Measurements from ENCODE around the gene SLC22A31.
"Not testable (repeated sequence)": the region's sequence is repeated elsewhere in the genome, so short reads cannot be mapped to it uniquely, and the experiment has no call there.

SLC22A31 gene

GRCh38 chr16:89200124-89200849 is at the start of gene SLC22A31:
Gene SLC22A31 (minus strand): TSS chr16:89200537. CDS start chr16:89200501, 36 bp downstream.
- no peaks in the 10 kb centered on the region for H3K36me3 ChIP-seq (ENCODE audit: control insufficient read depth, low read depth, low read length)
- H3K27ac ChIP-seq (ENCODE audit: low read length), result no peak within 1 kb of the TSS
- H3K4me1 ChIP-seq (ENCODE audit: control insufficient read depth, low read depth, low read length), result no peaks in the 10 kb centered on the region
- H3K4me3 ChIP-seq (ENCODE audit: low read length), result peak within 1 kb of the TSS; percentile 44
- H3K27me3 ChIP-seq (ENCODE audit: control insufficient read depth, insufficient read depth, low read length), result peaks cover 52% of the 10 kb centered on the region
- no peak within 1 kb of the TSS for H3K9ac ChIP-seq (ENCODE audit: low read length)
- H3K9me3 ChIP-seq (ENCODE audit: control insufficient read depth, low read depth, low read length), result no peaks in the 10 kb centered on the region

- Histone ChIP-seq H3K27me3 (ENCODE audit: control insufficient read depth, insufficient read depth, low read length) (peaks cover 20% of the 10 kb centered on the region), H3K4me3 (ENCODE audit: low read length) (peak overlapping the region; percentile 51), H3K4me1 (ENCODE audit: control insufficient read depth, low read depth, low read length) (no peaks in the 10 kb centered on the region), H3K9ac (ENCODE audit: low read length) (no peak overlapping the region), H3K9me3 (ENCODE audit: control insufficient read depth, low read depth, low read length) (no peaks in the 10 kb centered on the region), H3K36me3 (ENCODE audit: control insufficient read depth, low read depth, low read length) (no peaks in the 10 kb centered on the region), H3K27ac (ENCODE audit: low read length) (no peak overlapping the region)
These were observed 48.1 kb upstream of the SLC22A31 start for GRCh38 chr16:89248196-89248982.

GRCh38 chr16:89247734-89248075 is 47.4 kb upstream of the SLC22A31 start:
- H3K27ac ChIP-seq (ENCODE audit: low read length); H3K4me1 ChIP-seq (ENCODE audit: control insufficient read depth, low read depth, low read length); H3K36me3 ChIP-seq (ENCODE audit: control insufficient read depth, low read depth, low read length); H3K9ac ChIP-seq (ENCODE audit: low read length); H3K9me3 ChIP-seq (ENCODE audit: control insufficient read depth, low read depth, low read length): not testable (repeated sequence)
- H3K4me3 ChIP-seq (ENCODE audit: low read length), result peak overlapping the region; percentile 51
- H3K27me3 ChIP-seq (ENCODE audit: control insufficient read depth, insufficient read depth, low read length), result peaks cover 20% of the 10 kb centered on the region

GRCh38 chr16:89246903-89247733 is 46.8 kb upstream of the SLC22A31 start:
- Histone ChIP-seq H3K27me3 (ENCODE audit: control insufficient read depth, insufficient read depth, low read length) (peaks cover 20% of the 10 kb centered on the region), H3K4me1 (ENCODE audit: control insufficient read depth, low read depth, low read length) (no peaks in the 10 kb centered on the region), H3K4me3 (ENCODE audit: low read length) (peak overlapping the region; percentile 53), H3K9me3 (ENCODE audit: control insufficient read depth, low read depth, low read length) (no peaks in the 10 kb centered on the region), H3K9ac (ENCODE audit: low read length) (peak overlapping the region; percentile 12), H3K27ac (ENCODE audit: low read length) (no peak overlapping the region), H3K36me3 (ENCODE audit: control insufficient read depth, low read depth, low read length) (no peaks in the 10 kb centered on the region)

GRCh38 chr16:89246383-89246902 is 46.1 kb upstream of the SLC22A31 start:
- Histone ChIP-seq H3K27me3 (ENCODE audit: control insufficient read depth, insufficient read depth, low read length) (peaks cover 20% of the 10 kb centered on the region), H3K36me3 (ENCODE audit: control insufficient read depth, low read depth, low read length) (no peaks in the 10 kb centered on the region), H3K27ac (ENCODE audit: low read length) (no peak overlapping the region), H3K4me1 (ENCODE audit: control insufficient read depth, low read depth, low read length) (no peaks in the 10 kb centered on the region), H3K4me3 (ENCODE audit: low read length) (peak overlapping the region; percentile 53), H3K9ac (ENCODE audit: low read length) (peak overlapping the region; percentile 12), H3K9me3 (ENCODE audit: control insufficient read depth, low read depth, low read length) (no peaks in the 10 kb centered on the region)

- H3K9me3 ChIP-seq (ENCODE audit: control insufficient read depth, low read depth, low read length), result no peaks in the 10 kb centered on the region
- H3K27me3 ChIP-seq (ENCODE audit: control insufficient read depth, insufficient read depth, low read length), result peaks cover 20% of the 10 kb centered on the region
- no peak overlapping the region for H3K9ac ChIP-seq (ENCODE audit: low read length)
- H3K4me3 ChIP-seq (ENCODE audit: low read length), result no peak overlapping the region
- no peaks in the 10 kb centered on the region for H3K36me3 ChIP-seq (ENCODE audit: control insufficient read depth, low read depth, low read length)
- no peaks in the 10 kb centered on the region for H3K4me1 ChIP-seq (ENCODE audit: control insufficient read depth, low read depth, low read length)
- no peak overlapping the region for H3K27ac ChIP-seq (ENCODE audit: low read length)
These were observed 44.4 kb upstream of the SLC22A31 start for GRCh38 chr16:89244754-89245153.

GRCh38 chr16:89244264-89244663 is 43.9 kb upstream of the SLC22A31 start:
- H3K9ac ChIP-seq (ENCODE audit: low read length); H3K4me1 ChIP-seq (ENCODE audit: control insufficient read depth, low read depth, low read length); H3K27ac ChIP-seq (ENCODE audit: low read length); H3K4me3 ChIP-seq (ENCODE audit: low read length); H3K36me3 ChIP-seq (ENCODE audit: control insufficient read depth, low read depth, low read length); H3K9me3 ChIP-seq (ENCODE audit: control insufficient read depth, low read depth, low read length): not testable (repeated sequence)
- peaks cover 20% of the 10 kb centered on the region for H3K27me3 ChIP-seq (ENCODE audit: control insufficient read depth, insufficient read depth, low read length)

- Histone ChIP-seq H3K9me3 (ENCODE audit: control insufficient read depth, low read depth, low read length) (no peaks in the 10 kb centered on the region), H3K27me3 (ENCODE audit: control insufficient read depth, insufficient read depth, low read length) (peaks cover 16% of the 10 kb centered on the region), H3K4me1 (ENCODE audit: control insufficient read depth, low read depth, low read length) (no peaks in the 10 kb centered on the region), H3K36me3 (ENCODE audit: control insufficient read depth, low read depth, low read length) (no peaks in the 10 kb centered on the region), H3K4me3 (ENCODE audit: low read length) (no peak overlapping the region), H3K9ac (ENCODE audit: low read length) (no peak overlapping the region), H3K27ac (ENCODE audit: low read length) (no peak overlapping the region)
These were observed 43.3 kb upstream of the SLC22A31 start for GRCh38 chr16:89243664-89244063.

GRCh38 chr16:89242795-89243200 is 42.5 kb upstream of the SLC22A31 start:
- Histone ChIP-seq H3K27me3 (ENCODE audit: control insufficient read depth, insufficient read depth, low read length) (peaks cover 7% of the 10 kb centered on the region), H3K9me3 (ENCODE audit: control insufficient read depth, low read depth, low read length) (no peaks in the 10 kb centered on the region), H3K9ac (ENCODE audit: low read length) (no peak overlapping the region), H3K4me3 (ENCODE audit: low read length) (no peak overlapping the region), H3K27ac (ENCODE audit: low read length) (no peak overlapping the region), H3K4me1 (ENCODE audit: control insufficient read depth, low read depth, low read length) (no peaks in the 10 kb centered on the region), H3K36me3 (ENCODE audit: control insufficient read depth, low read depth, low read length) (no peaks in the 10 kb centered on the region)

- Histone ChIP-seq H3K4me3 (ENCODE audit: low read length) (peak overlapping the region; percentile 97), H3K9me3 (ENCODE audit: control insufficient read depth, low read depth, low read length) (no peaks in the 10 kb centered on the region), H3K4me1 (ENCODE audit: control insufficient read depth, low read depth, low read length) (no peaks in the 10 kb centered on the region), H3K27me3 (ENCODE audit: control insufficient read depth, insufficient read depth, low read length) (peaks cover 2% of the 10 kb centered on the region), H3K36me3 (ENCODE audit: control insufficient read depth, low read depth, low read length) (no peaks in the 10 kb centered on the region), H3K9ac (ENCODE audit: low read length) (peak overlapping the region; percentile 85), H3K27ac (ENCODE audit: low read length) (peak overlapping the region; percentile 92)
These were observed 41.1 kb upstream of the SLC22A31 start for GRCh38 chr16:89241187-89242007.
